HL-60/S4 (cell line): ENCODE data around the gene TOMM34.

Source experiments
- in situ Hi-C: fragments of 300-500 bp; cut with MboI; formaldehyde crosslinking; loops from 2 replicates; pipeline ENCODE4 v1.14.3; 2022; ENCODE audit warnings: low sequenced_read_pairs

Gene TOMM34

GRCh38 chr20:44897133-44897532, 63.1 kb downstream of the TOMM34 start:
- in situ Hi-C loops: no loop called here

GRCh38 chr20:44896583-44896982, 63.6 kb downstream of the TOMM34 start:
- in situ Hi-C loops: no loop called here

GRCh38 chr20:44894959-44895358, 65.2 kb downstream of the TOMM34 start:
- in situ Hi-C loops: no loop called here
